BLaER1 (cell line): ENCODE data around the gene ATP9B.

Experiments used
- H3K27ac ChIP-seq: shearing (Covaris generic); formaldehyde crosslinking; 2 replicates; pipeline ENCODE4 v1.8.1; 2022
- H3K27me3 ChIP-seq: shearing (Covaris generic); formaldehyde crosslinking; 2 replicates; pipeline ENCODE4 v1.8.1; 2022
- H3K36me3 ChIP-seq: shearing (Covaris generic); formaldehyde crosslinking; 2 replicates; pipeline ENCODE4 v1.8.1; 2022
- H3K4me1 ChIP-seq: shearing (Covaris generic); formaldehyde crosslinking; 2 replicates; pipeline ENCODE4 v1.8.1; 2022
- H3K4me2 ChIP-seq: shearing (Covaris generic); formaldehyde crosslinking; 2 replicates; pipeline ENCODE4 v1.8.1; 2022
- H3K4me3 ChIP-seq: shearing (Covaris generic); formaldehyde crosslinking; 2 replicates; pipeline ENCODE4 v1.8.1; 2022
- H3K9ac ChIP-seq: shearing (Covaris generic); formaldehyde crosslinking; 2 replicates; pipeline ENCODE4 v1.8.1; 2022
- H3K9me3 ChIP-seq: shearing (Covaris generic); formaldehyde crosslinking; 2 replicates; pipeline ENCODE4 v1.8.1; 2022
- H4K20me1 ChIP-seq: shearing (Covaris generic); formaldehyde crosslinking; 2 replicates; pipeline ENCODE4 v1.8.1; 2022
- Cebpa-rat ChIP-seq: shearing (Covaris generic); IDR thresholded peaks from 2 replicates; pipeline ENCODE4 v1.8.1; 2022

ATP9B gene

GRCh38 chr18:79221136-79221535 lies 151.9 kb downstream of the ATP9B start:
- H3K27ac ChIP-seq: no peak overlapping the region
- no peak overlapping the region for H3K4me3 ChIP-seq
- no peak for TF ChIP-seq Cebpa-rat
- no peaks in the 10 kb centered on the region for H3K27me3 ChIP-seq
- H3K36me3 ChIP-seq: peaks cover 34% of the 10 kb centered on the region
- no peak overlapping the region for H3K9ac ChIP-seq
- no peak overlapping the region for H3K4me2 ChIP-seq
- peaks cover 7% of the 10 kb centered on the region; the same call in 1 of the 2 replicates for H4K20me1 ChIP-seq
- H3K4me1 ChIP-seq: peaks cover 26% of the 10 kb centered on the region
- no peaks in the 10 kb centered on the region for H3K9me3 ChIP-seq

DNA sequence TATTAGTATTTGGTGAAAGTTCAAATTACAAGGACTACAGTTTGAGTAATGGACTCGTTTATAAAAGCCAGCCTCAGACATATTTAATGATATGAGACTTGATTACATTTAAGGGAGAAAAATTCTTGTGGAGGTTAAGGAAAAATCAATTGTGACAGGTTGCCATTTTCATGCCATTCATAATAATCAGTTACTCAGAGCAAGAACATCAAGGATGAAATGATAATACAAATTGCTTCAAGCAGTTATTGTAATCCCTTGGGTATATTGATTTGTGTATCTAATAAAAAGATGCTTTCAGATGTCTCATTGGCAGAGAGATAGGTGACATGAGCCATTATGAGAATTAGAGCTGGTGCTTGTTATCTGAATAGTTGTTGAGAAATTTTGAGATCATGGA lies 153.6 kb downstream of the ATP9B start:
- H3K27me3 ChIP-seq: no peaks in the 10 kb centered on the region
- H3K9me3 ChIP-seq: no peaks in the 10 kb centered on the region
- no peak overlapping the region for H3K27ac ChIP-seq
- H4K20me1 ChIP-seq: peaks cover 7% of the 10 kb centered on the region; the same call in 1 of the 2 replicates
- peak overlapping the region; percentile 39; the same call in 1 of the 2 replicates for H3K4me2 ChIP-seq
- TF ChIP-seq Cebpa-rat: no peak
- H3K4me1 ChIP-seq: peaks cover 26% of the 10 kb centered on the region
- H3K36me3 ChIP-seq: peaks cover 19% of the 10 kb centered on the region; the same call in 1 of the 2 replicates
- H3K9ac ChIP-seq: no peak overlapping the region
- no peak overlapping the region for H3K4me3 ChIP-seq

GRCh38 chr18:79223431-79223830 lies 154.2 kb downstream of the ATP9B start:
- no peaks in the 10 kb centered on the region for H3K9me3 ChIP-seq
- H3K27me3 ChIP-seq: no peaks in the 10 kb centered on the region
- H3K36me3 ChIP-seq: peaks cover 12% of the 10 kb centered on the region; the same call in 1 of the 2 replicates
- peaks cover 7% of the 10 kb centered on the region; the same call in 1 of the 2 replicates for H4K20me1 ChIP-seq
- peak overlapping the region; percentile 61 for H3K4me2 ChIP-seq
- no peak overlapping the region for H3K27ac ChIP-seq
- no peak overlapping the region for H3K4me3 ChIP-seq
- no peak overlapping the region for H3K9ac ChIP-seq
- no peak for TF ChIP-seq Cebpa-rat
- H3K4me1 ChIP-seq: peaks cover 26% of the 10 kb centered on the region

DNA sequence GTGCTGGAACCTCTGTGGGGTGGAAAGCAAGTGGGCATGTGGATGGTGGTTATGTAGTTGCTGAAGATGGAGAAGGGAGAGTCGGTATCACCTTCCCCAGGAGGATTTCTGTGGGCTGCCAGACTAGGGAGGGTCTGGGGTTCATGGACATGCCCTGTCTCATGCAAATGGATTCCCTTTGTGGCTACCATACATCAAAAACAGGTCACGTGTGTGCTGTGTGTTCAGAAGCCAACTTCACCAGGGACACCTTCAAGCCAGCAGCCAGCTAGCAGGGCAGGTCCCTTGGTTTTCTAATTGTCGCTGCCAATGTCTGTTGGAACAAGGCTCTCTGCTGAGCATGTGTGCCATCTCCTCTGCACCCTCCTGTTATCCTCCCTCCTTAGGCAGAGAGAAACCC lies 155.2 kb downstream of the ATP9B start:
- H3K36me3 ChIP-seq: peaks cover 12% of the 10 kb centered on the region; the same call in 1 of the 2 replicates
- no peak overlapping the region for H3K4me3 ChIP-seq
- TF ChIP-seq Cebpa-rat: no peak
- H3K9me3 ChIP-seq: no peaks in the 10 kb centered on the region
- H3K4me1 ChIP-seq: peaks cover 26% of the 10 kb centered on the region
- H3K9ac ChIP-seq: no peak overlapping the region
- peaks cover 7% of the 10 kb centered on the region; the same call in 1 of the 2 replicates for H4K20me1 ChIP-seq
- no peaks in the 10 kb centered on the region for H3K27me3 ChIP-seq
- 0 out of 2 replicates have a peak overlapping the region, but pooled peaks have one; percentile 13 for H3K27ac ChIP-seq
- peak overlapping the region; percentile 61 for H3K4me2 ChIP-seq

- no peak overlapping the region for H3K4me2 ChIP-seq
- no peak for TF ChIP-seq Cebpa-rat
- H3K36me3 ChIP-seq: no peaks in the 10 kb centered on the region; the same call in 1 of the 2 replicates
- H3K27ac ChIP-seq: no peak overlapping the region
- peaks cover 7% of the 10 kb centered on the region; the same call in 1 of the 2 replicates for H4K20me1 ChIP-seq
- no peak overlapping the region for H3K9ac ChIP-seq
- peaks cover 23% of the 10 kb centered on the region for H3K4me1 ChIP-seq
- H3K4me3 ChIP-seq: no peak overlapping the region
- H3K9me3 ChIP-seq: no peaks in the 10 kb centered on the region
- H3K27me3 ChIP-seq: no peaks in the 10 kb centered on the region
Observed at GRCh38 chr18:79227621-79228020, 158.4 kb downstream of the ATP9B start.

- H3K36me3 ChIP-seq: no peaks in the 10 kb centered on the region; the same call in 1 of the 2 replicates
- no peak for TF ChIP-seq Cebpa-rat
- no peaks in the 10 kb centered on the region for H3K9me3 ChIP-seq
- peaks cover 5% of the 10 kb centered on the region; the same call in 1 of the 2 replicates for H4K20me1 ChIP-seq
- H3K4me1 ChIP-seq: peaks cover 5% of the 10 kb centered on the region
- no peak overlapping the region for H3K4me2 ChIP-seq
- no peak overlapping the region for H3K27ac ChIP-seq
- no peak overlapping the region for H3K4me3 ChIP-seq
- no peak overlapping the region for H3K9ac ChIP-seq
- no peaks in the 10 kb centered on the region for H3K27me3 ChIP-seq
Observed at GRCh38 chr18:79229431-79229830, 160.2 kb downstream of the ATP9B start.

DNA sequence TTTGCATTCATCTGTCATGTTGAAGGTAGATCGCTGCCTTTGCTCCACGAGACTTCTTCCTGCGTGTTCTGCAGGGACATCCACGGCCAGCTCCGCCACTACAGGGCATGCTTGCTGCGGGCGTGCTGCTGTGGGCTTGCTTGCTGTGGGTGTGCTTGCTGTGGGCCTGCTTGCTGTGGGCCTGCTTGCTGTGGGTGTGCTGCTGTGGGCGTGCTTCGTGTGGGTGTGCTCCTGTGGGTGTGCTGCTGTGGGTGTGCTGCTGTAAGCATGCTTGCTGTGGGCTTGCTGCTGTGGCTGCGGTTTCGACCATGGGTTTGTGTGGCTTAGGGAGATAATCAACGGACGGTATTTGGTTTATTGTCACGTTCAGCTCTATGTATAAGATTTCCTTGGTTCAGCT lies 165.2 kb downstream of the ATP9B start:
- H3K9ac ChIP-seq: no peak overlapping the region
- no peak overlapping the region for H3K27ac ChIP-seq
- H3K4me2 ChIP-seq: no peak overlapping the region
- no peaks in the 10 kb centered on the region for H3K9me3 ChIP-seq
- no peaks in the 10 kb centered on the region for H3K27me3 ChIP-seq
- H3K4me3 ChIP-seq: no peak overlapping the region
- H4K20me1 ChIP-seq: no peaks in the 10 kb centered on the region; the same call in 1 of the 2 replicates
- no peaks in the 10 kb centered on the region for H3K4me1 ChIP-seq
- H3K36me3 ChIP-seq: peaks cover 13% of the 10 kb centered on the region
- no peak for TF ChIP-seq Cebpa-rat

- peaks cover 15% of the 10 kb centered on the region for H3K4me1 ChIP-seq
- peaks cover 46% of the 10 kb centered on the region for H4K20me1 ChIP-seq
- TF ChIP-seq Cebpa-rat: no peak
- no peak overlapping the region for H3K4me2 ChIP-seq
- no peak overlapping the region for H3K4me3 ChIP-seq
- peaks cover 21% of the 10 kb centered on the region for H3K36me3 ChIP-seq
- no peak overlapping the region for H3K27ac ChIP-seq
- H3K9ac ChIP-seq: no peak overlapping the region
- no peaks in the 10 kb centered on the region for H3K27me3 ChIP-seq
- H3K9me3 ChIP-seq: no peaks in the 10 kb centered on the region
Observed at GRCh38 chr18:79239631-79240030, 170.4 kb downstream of the ATP9B start.

GRCh38 chr18:79241755-79242154 lies 172.6 kb downstream of the ATP9B start:
- Histone ChIP-seq H4K20me1 (peaks cover 46% of the 10 kb centered on the region), H3K9me3 (peaks cover 5% of the 10 kb centered on the region; the same call in 1 of the 2 replicates), H3K9ac (no peak overlapping the region), H3K4me2 (peak overlapping the region; percentile 47), H3K27ac (no peak overlapping the region), H3K36me3 (peaks cover 27% of the 10 kb centered on the region), H3K4me3 (no peak overlapping the region), H3K27me3 (no peaks in the 10 kb centered on the region), H3K4me1 (peaks cover 15% of the 10 kb centered on the region)
- TF ChIP-seq Cebpa-rat: no peak

GRCh38 chr18:79242246-79242645 lies 173.1 kb downstream of the ATP9B start:
- peaks cover 46% of the 10 kb centered on the region for H4K20me1 ChIP-seq

More at GRCh38 chr18:79242246-79242645, 173.1 kb downstream of the ATP9B start:
- TF ChIP-seq Cebpa-rat: no peak
- peaks cover 27% of the 10 kb centered on the region for H3K36me3 ChIP-seq
- peak overlapping the region; percentile 47 for H3K4me2 ChIP-seq
- H3K27ac ChIP-seq: no peak overlapping the region
- H3K4me1 ChIP-seq: peaks cover 15% of the 10 kb centered on the region
- H3K9me3 ChIP-seq: peaks cover 5% of the 10 kb centered on the region; the same call in 1 of the 2 replicates
- no peak overlapping the region for H3K9ac ChIP-seq
- no peaks in the 10 kb centered on the region for H3K27me3 ChIP-seq
- H3K4me3 ChIP-seq: no peak overlapping the region
